ENCODE data around the gene RELN.

Gene RELN

DNA sequence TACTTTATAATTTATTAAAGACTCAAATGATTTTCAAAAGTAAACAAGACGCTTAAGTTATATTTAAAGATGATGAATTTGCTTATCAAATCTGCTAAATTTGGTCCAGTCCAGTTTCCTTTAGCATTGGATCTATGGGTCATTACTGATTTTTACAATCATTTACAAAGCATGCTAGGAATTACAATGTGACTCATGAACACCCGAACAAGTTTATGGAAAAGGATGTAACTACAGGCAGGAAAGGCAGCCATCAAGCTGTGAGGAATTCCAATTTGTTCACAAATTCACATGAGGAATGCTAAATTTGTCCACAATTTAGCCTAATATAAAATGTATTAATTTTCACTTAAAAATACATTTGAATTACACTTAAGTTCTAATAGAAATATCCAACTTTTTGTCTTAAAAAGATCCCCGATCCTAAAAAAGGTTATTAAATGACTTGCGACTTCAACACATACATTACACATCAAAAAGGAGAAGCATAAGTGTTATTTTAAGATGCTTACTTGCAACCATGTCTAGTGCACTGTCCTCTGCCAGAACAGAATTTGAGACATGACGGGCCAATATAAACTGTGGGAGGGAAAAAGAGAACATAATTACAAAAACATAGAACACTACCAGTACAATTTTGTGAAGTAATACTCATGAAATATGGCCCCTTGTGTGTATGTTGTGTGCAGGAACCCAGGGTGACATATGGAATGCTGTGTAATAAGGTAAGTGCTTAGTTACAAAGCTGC is 349.3 kb downstream of the RELN start:
- no peak overlapping the region for H3K27ac ChIP-seq (ENCODE audit: low read depth, low read length, poor library complexity, severe bottlenecking)
- TF ChIP-seq, protein P1, sequence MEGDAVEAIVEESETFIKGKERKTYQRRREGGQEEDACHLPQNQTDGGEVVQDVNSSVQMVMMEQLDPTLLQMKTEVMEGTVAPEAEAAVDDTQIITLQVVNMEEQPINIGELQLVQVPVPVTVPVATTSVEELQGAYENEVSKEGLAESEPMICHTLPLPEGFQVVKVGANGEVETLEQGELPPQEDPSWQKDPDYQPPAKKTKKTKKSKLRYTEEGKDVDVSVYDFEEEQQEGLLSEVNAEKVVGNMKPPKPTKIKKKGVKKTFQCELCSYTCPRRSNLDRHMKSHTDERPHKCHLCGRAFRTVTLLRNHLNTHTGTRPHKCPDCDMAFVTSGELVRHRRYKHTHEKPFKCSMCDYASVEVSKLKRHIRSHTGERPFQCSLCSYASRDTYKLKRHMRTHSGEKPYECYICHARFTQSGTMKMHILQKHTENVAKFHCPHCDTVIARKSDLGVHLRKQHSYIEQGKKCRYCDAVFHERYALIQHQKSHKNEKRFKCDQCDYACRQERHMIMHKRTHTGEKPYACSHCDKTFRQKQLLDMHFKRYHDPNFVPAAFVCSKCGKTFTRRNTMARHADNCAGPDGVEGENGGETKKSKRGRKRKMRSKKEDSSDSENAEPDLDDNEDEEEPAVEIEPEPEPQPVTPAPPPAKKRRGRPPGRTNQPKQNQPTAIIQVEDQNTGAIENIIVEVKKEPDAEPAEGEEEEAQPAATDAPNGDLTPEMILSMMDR (IDR thresholded peaks at IDR 0.05; ENCODE audit: low read length): no peak
- no peak for TF ChIP-seq EZH2 (IDR thresholded peaks at IDR 0.05; ENCODE audit: borderline replicate concordance, low read length)

DNA sequence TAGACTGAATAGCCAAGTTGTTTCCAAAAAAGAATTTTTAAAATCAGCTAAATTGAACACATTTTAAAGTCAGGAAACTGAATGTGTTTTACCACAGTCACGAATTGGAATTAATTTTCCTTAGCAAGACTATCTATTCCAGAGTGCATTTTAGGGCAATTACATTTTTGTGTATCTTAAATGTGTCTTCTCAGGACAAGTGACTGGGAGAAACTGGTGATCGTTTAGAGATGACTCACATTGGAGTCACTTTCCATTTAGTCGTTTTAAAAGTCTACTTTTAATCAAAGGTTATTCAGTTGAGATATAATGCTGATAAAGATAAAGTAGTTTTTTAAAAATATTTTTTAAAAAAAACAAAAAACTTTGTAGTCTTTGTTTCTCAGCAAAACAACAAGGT is 351.7 kb downstream of the RELN start:
- Histone ChIP-seq H3K4me2 (ENCODE audit: low read length) (no peak overlapping the region), H3K4me3 (ENCODE audit: low read depth, low read length, poor library complexity, severe bottlenecking) (no peak overlapping the region)

More for the DNA sequence above, 349.3 kb downstream of the RELN start:
- no peaks in the 10 kb centered on the region for H3K4me1 ChIP-seq (ENCODE audit: insufficient read depth, low read length, severe bottlenecking)
- no peaks in the 10 kb centered on the region for H4K20me1 ChIP-seq (ENCODE audit: insufficient read depth, low read length)
- no peaks in the 10 kb centered on the region for H3K27me3 ChIP-seq (ENCODE audit: insufficient read depth, low read length)
- H3K9ac ChIP-seq (ENCODE audit: low read length): no peak overlapping the region
- no peaks in the 10 kb centered on the region for H3K36me3 ChIP-seq (ENCODE audit: insufficient read depth, low read length)
- no peaks in the 10 kb centered on the region for H3K9me2 ChIP-seq (ENCODE audit: low read depth, low read length)
- H3K4me2 ChIP-seq (ENCODE audit: low read length): no peak overlapping the region
- 0 out of 2 replicates have a peak, but pooled peaks cover 3% of the 10 kb centered on the region for H3K9me3 ChIP-seq (ENCODE audit: low read length)
- H2AFZ ChIP-seq (ENCODE audit: low read length): no peak overlapping the region
- no peaks in the 10 kb centered on the region for H3F3A ChIP-seq (ENCODE audit: insufficient read depth, low read length)
- no peak overlapping the region for H3K4me3 ChIP-seq (ENCODE audit: low read depth, low read length, poor library complexity, severe bottlenecking)
- H3K79me2 ChIP-seq (ENCODE audit: insufficient read depth, low read length): no peaks in the 10 kb centered on the region

DNA sequence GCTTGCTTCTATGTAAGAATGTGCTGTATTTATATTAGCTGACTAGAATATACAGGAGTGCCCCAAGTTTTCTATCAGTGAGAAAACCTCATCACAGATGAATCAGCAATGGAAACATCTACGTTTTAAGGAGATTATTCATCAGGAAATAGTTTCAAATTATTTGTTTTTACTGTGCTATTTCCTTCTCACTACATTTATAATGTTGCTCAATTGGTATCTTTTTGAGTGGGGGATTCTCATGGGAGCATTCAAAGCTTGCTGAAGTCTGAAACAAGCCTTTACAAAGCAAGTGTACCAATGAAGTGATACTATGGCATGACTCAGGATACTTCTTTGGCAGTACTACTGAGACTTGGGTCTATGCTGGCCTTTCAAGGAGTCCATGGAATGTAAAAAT is 352.4 kb downstream of the RELN start:
- no peaks in the 10 kb centered on the region for H3K27me3 ChIP-seq (ENCODE audit: insufficient read depth, low read length)
- H3K4me3 ChIP-seq (ENCODE audit: low read depth, low read length, poor library complexity, severe bottlenecking): no peak overlapping the region
- H3K36me3 ChIP-seq (ENCODE audit: insufficient read depth, low read length): no peaks in the 10 kb centered on the region
- no peaks in the 10 kb centered on the region for H3F3A ChIP-seq (ENCODE audit: insufficient read depth, low read length)
- no peaks in the 10 kb centered on the region for H3K4me1 ChIP-seq (ENCODE audit: insufficient read depth, low read length, severe bottlenecking)
- H3K9me3 ChIP-seq (ENCODE audit: low read length): no peaks in the 10 kb centered on the region
- H3K4me2 ChIP-seq (ENCODE audit: low read length): no peak overlapping the region
- no peaks in the 10 kb centered on the region for H3K9me2 ChIP-seq (ENCODE audit: low read depth, low read length)
- H3K9ac ChIP-seq (ENCODE audit: low read length): no peak overlapping the region
- H2AFZ ChIP-seq (ENCODE audit: low read length): no peak overlapping the region
- H4K20me1 ChIP-seq (ENCODE audit: insufficient read depth, low read length): no peaks in the 10 kb centered on the region
- H3K27ac ChIP-seq (ENCODE audit: low read depth, low read length, poor library complexity, severe bottlenecking): no peak overlapping the region
- TF ChIP-seq, protein P1 (IDR thresholded peaks at IDR 0.05; ENCODE audit: low read length): no peak
- TF ChIP-seq EZH2 (IDR thresholded peaks at IDR 0.05; ENCODE audit: borderline replicate concordance, low read length): no peak
- H3K79me2 ChIP-seq (ENCODE audit: insufficient read depth, low read length): no peaks in the 10 kb centered on the region

More for the DNA sequence above, 351.7 kb downstream of the RELN start:
- no peak for TF ChIP-seq EZH2 (IDR thresholded peaks at IDR 0.05; ENCODE audit: borderline replicate concordance, low read length)
- TF ChIP-seq, protein P1 (IDR thresholded peaks at IDR 0.05; ENCODE audit: low read length): no peak
- H3K27me3 ChIP-seq (ENCODE audit: insufficient read depth, low read length): no peaks in the 10 kb centered on the region
- H3K36me3 ChIP-seq (ENCODE audit: insufficient read depth, low read length): no peaks in the 10 kb centered on the region
- H3K79me2 ChIP-seq (ENCODE audit: insufficient read depth, low read length): no peaks in the 10 kb centered on the region
- H3F3A ChIP-seq (ENCODE audit: insufficient read depth, low read length): no peaks in the 10 kb centered on the region
- no peak overlapping the region for H3K27ac ChIP-seq (ENCODE audit: low read depth, low read length, poor library complexity, severe bottlenecking)
- no peaks in the 10 kb centered on the region for H3K9me3 ChIP-seq (ENCODE audit: low read length)
- no peaks in the 10 kb centered on the region for H3K4me1 ChIP-seq (ENCODE audit: insufficient read depth, low read length, severe bottlenecking)
- no peaks in the 10 kb centered on the region for H3K9me2 ChIP-seq (ENCODE audit: low read depth, low read length)
- no peak overlapping the region for H3K9ac ChIP-seq (ENCODE audit: low read length)
- no peaks in the 10 kb centered on the region for H4K20me1 ChIP-seq (ENCODE audit: insufficient read depth, low read length)
- no peak overlapping the region for H2AFZ ChIP-seq (ENCODE audit: low read length)

All from OCI-LY1 (cell line).